ENCODE data around the gene AKR1E2. TPM values are rescaled to one million over a fixed set of nuclear protein-coding genes. Genes with fewer than 3 reads are reported as not detected.
A peak's percentile ranks its signal among the peaks of the same experiment; 100 is the strongest.

Gene AKR1E2
- 1 to 10 TPM; 1.0 to 2.9 (median 2.4) TPM for polyA plus RNA-seq

DNA sequence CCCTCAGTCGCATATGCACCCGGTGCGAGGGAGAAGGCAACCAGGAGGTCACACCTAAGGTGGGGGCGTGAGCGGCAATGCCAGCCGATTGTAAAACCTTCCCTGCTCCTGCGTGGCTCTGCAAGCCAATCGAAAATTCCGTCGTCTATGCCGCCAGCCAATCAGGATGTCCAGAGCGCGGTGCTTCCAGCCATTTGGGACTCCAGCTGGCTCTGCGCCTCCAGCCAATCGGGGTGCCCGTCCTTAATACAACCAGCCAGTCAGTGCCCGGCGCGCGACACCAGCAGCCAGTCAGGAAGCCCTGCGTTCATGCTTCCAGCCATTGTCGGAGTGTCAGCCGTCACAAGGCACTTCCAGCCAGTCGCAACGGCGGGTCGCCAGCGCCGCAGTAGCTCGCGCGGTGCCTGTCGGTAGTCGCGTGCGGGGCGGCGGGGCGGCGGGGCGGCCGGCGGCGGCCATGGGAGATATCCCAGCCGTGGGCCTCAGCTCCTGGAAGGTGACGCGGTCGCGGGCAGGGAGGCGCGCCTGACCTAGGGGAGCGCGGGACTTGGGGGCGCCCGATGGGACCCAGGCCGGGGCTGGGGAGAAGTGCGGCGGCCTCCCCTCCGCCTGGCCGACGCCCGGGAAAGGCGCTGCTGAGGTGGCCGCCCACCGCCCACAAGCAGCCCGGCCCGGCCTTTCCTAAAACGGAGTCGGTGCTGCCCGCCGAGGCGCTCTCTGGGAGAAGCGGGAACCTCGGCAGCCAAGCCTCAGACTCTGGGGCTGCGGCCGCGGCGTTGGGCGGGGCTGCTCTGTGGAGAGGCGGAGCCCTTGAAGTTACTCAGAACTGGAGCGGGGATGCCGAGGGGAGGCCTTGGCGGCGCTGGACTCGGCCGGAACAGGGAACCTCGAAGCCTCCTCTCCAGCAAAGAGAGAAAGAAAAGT, at the start of gene AKR1E2:
AKR1E2 (plus strand) TSS at position 340 of the 924 bp plus-strand sequence; CDS start at position 458, 118 bp downstream.
- H3K27ac ChIP-seq (ENCODE audit: low read depth, low read length), result peak within 1 kb of the TSS; percentile 28
- 9 to 13% (median 9%) methylated on average over 84 to 87 of the region's 87 CpGs for WGBS, 3 donors

DNA sequence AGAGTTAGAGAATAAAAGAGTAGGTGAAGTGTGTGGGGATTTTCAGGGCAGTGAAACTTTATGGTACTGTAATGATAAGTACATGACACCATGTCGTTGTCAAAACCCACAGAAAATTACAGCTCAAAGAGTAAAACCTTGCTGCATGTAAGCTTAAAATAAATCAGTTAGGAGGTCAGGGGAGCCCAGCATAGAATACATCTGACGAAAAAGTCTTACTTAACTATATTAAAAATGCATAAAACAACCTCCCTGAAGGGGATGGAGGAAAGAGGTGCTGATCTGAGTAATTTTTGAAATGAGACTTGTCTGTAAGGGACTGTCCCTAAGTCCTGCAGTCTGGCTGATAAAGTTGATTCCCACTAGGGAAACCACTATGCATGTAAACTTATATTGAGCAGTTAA, 49.8 kb upstream of the AKR1E2 start:
- WGBS, 3 donors, result 87 to 94% (median 90%) methylated on average over 2 of the region's 2 CpGs
- H3K27ac ChIP-seq (ENCODE audit: low read depth, low read length), result no peak overlapping the region

DNA sequence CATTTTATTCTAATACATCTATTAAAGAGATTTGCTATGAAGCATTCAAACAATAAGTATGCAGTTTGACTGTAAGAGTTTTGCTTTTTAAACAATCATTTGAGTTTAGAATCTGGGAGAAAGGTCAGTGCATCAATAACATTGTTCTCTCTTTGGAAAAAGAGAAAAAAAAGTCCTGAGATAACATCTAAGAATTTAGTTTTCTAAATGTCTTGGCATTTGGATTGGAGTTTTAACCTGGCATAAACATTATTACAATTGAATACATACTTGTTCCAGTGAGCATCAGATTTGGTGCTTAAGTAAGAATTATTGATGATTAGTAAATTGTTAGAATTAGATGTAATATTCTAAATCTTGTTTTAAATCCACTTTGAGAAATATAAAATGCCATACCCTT, 47.2 kb upstream of the AKR1E2 start:
- H3K27ac ChIP-seq (ENCODE audit: low read depth, low read length), result no peak overlapping the region

DNA sequence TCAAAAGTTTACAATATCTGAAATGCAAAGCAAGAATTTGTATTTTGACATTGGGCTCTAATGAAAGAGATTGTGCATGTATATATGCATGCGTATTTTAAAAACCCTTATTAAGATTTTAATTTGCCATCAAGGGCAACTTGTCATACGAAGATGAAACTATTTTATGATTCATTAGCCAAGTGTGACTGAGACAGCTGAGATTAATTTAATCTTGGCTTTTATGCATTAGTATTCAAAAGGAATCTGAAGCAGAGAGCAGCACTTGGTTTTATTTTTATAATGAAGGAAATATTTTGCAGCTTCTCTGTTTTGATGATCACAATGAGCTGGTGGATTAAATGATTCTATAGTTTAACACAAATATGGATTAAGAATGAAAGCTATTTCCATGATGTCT, 45.9 kb upstream of the AKR1E2 start:
- 74 to 88% (median 79%) methylated on average over 2 of the region's 2 CpGs for WGBS, 3 donors
- H3K27ac ChIP-seq (ENCODE audit: low read depth, low read length), result no peak overlapping the region

DNA sequence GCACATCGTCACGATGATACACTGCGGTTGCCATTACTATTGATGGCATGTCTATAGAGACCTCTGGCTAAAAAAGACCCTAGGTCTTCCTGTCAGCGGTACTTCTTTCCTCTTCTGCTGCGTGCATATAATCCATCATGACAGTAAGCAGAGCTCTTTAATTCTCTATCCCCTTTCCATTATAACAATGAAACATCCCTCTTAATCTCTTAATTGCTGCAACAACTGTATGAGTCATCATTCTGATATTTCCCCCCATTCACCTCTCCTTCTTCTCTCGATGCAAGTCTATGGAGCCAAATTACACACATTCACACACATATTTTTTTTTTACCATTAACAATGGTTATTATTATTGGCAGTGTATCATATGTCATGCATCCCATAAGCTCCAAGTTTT, 45.2 kb upstream of the AKR1E2 start:
- 67 to 81% (median 70%) methylated on average over 6 of the region's 6 CpGs for WGBS, 3 donors
- no peak overlapping the region for H3K27ac ChIP-seq (ENCODE audit: low read depth, low read length)

DNA sequence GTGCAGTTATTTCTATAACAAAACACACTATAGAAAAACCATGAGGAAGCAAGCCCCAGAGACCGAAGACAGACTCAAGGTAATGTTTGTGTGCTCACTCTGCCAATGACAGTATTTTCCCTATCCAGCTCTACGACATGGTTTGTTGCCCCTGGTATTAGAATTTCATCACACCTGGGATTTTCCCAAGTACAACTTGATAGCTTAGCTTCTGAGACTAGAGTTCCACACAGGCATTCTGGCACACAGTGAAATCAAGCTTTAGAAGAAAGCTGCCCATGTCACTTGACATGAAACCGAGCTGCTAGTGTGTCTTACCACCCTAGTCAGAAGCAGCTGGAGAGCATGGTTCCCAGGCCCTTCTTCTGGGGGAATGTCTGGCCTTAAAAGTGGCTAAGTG, 44.1 kb upstream of the AKR1E2 start:
- no peak overlapping the region for H3K27ac ChIP-seq (ENCODE audit: low read depth, low read length)
- WGBS, 3 donors, result 27 to 91% (median 77%) methylated on average over 3 of the region's 3 CpGs

DNA sequence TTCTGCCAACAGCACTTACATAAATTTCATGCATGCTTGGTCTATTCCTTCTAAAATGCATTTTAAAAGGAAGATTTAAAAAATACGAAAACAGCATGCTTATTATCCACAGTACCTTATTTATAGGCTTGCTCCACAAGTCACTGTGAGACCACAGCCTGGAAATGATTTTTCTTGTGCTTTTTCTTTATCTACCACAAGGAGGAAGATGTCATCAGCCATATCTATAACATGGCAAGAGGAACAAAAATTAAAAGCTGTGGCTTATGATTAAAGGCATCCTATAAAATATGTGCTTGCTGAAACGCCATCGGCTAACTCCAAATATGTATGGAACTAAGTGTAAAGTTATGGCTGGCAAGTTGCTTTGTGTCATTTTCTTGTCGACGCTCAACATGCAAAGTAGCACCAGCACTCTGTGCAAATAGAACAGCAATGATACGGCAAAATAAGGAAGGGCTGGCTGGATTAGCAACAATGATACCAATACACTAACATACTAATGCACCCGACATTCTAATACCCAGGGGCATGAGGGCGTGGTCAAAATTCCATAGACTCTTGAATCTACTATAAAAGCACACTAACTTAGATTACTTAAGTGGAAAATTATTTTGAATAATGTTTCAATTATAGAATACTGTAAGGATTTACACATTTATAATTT, 41.2 kb upstream of the AKR1E2 start:
- no peak overlapping the region for H3K27ac ChIP-seq (ENCODE audit: low read depth, low read length)
- 60 to 76% (median 68%) methylated on average over 8 of the region's 8 CpGs for WGBS, 3 donors

DNA sequence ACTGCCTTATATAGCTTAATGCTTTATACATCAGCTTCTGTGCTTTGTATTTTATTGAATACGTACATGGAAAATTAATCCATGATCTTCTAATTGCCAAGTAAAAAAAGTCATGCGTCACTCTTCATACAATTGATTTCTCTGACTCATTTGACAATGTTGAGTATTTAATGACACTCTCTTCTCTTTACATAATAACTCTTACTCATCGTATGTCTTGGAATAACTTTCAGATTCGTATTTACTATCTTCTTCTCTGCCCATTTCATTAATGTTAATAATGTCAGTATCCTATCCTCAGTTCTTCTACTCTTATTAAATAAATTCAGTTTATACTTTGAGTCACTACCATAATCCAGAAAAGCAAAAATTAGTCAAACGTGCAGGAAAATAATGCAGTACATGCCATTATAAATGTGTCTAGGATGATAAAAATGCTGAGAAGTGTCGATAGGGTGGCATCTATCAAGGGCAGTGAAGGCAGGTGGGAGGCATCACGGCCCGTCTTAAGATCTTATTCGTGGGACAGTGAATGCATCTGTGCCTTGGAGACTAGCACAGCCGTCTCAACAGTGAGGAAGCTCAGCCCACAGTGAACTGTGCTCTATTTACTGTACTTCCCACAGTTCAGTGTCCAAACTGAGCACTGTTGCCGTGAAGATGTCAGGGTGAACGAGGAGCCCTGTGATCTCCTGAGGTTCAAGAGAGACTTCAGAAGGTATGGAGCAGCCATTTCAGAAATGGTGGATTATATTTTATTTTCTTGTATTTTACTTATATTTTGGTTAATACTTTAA, 39.8 kb upstream of the AKR1E2 start:
- H3K27ac ChIP-seq (ENCODE audit: low read depth, low read length), result no peak overlapping the region
- 69 to 83% (median 70%) methylated on average over 12 of the region's 12 CpGs for WGBS, 3 donors

DNA sequence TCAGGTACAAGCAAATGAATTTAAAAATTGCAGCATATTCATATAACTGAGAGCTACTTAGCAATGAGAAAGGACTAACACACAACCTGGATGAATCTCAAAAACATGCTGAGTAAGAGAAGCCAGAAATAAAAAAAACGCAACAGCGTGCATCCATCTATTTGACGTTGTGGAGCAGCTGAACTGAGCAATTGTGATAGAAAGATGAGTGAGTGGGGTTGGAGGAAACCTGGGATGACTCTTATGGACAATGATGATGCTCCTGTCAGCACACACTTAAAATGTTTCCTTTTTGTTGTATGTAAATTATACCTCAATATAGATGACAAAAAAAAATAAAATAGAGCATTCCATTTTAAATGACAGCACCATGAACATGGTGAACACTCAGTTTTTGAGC, 36.0 kb upstream of the AKR1E2 start:
- no peak overlapping the region for H3K27ac ChIP-seq (ENCODE audit: low read depth, low read length)
- 81 to 90% (median 88%) methylated on average over 3 of the region's 3 CpGs for WGBS, 3 donors

DNA sequence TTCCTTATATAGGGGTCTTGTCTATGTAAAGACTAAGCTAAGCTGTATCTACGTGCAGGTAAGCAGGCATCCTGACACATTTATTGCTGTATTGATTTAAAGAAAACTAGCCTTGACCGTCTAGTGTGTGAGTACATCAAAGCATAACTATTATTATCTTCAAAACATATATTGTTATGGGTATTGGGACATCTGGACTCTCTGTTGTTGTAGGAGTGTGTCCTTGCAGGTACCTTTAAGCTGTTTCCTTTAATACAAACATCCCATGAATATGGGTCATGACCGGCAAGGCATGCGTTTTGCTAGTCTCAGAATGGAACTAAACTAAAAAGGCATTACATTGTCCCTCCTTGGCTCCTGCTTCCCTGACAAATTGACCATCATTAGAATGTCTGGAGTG, 35.1 kb upstream of the AKR1E2 start:
- H3K27ac ChIP-seq (ENCODE audit: low read depth, low read length), result no peak overlapping the region
- 56 to 86% (median 77%) methylated on average over 4 of the region's 4 CpGs for WGBS, 3 donors

DNA sequence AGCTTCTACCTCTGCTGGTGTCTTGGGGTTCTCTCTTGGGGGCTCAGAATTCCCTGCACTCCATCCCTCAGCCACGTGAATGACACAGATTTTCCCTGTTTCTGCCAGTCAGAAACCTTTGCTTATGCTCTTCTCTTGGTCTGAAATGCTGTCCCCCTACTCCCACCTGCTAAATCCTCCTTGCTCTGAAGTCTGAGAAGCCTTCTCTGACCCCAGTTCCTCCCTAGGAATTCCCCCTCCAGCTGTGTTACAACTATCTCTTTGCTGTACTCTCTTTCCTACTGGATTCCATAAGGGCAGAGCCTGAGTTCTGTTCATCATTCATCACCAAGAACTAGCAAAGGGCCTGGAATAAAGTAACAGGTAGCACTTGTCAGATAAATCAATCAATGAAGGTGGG, 33.6 kb upstream of the AKR1E2 start:
- no peak overlapping the region for H3K27ac ChIP-seq (ENCODE audit: low read depth, low read length)
- 54 to 67% (median 67%) methylated on average over 1 of the region's 1 CpG for WGBS, 3 donors

DNA sequence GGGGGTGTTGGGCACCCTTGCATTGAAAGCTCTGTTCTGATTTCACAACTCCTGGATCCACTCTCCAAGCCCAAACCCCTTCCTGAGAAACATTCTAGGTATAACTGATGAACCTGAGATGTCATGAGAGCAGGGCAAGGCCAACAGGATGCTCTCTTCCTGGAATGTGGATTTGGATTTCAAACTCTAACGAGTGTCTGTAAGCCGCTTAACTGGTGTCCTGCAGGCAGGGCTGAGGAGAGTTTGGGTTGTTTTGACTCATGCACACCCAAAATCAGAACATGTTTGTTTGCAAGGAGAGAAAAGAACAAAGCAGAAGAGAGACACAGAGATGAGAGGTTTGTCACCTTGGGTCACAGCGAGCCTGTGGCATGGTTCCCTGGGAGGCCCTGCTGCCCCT, 24.6 kb upstream of the AKR1E2 start:
- no peak overlapping the region for H3K27ac ChIP-seq (ENCODE audit: low read depth, low read length)
- 84 to 90% (median 86%) methylated on average over 3 of the region's 3 CpGs for WGBS, 3 donors

DNA sequence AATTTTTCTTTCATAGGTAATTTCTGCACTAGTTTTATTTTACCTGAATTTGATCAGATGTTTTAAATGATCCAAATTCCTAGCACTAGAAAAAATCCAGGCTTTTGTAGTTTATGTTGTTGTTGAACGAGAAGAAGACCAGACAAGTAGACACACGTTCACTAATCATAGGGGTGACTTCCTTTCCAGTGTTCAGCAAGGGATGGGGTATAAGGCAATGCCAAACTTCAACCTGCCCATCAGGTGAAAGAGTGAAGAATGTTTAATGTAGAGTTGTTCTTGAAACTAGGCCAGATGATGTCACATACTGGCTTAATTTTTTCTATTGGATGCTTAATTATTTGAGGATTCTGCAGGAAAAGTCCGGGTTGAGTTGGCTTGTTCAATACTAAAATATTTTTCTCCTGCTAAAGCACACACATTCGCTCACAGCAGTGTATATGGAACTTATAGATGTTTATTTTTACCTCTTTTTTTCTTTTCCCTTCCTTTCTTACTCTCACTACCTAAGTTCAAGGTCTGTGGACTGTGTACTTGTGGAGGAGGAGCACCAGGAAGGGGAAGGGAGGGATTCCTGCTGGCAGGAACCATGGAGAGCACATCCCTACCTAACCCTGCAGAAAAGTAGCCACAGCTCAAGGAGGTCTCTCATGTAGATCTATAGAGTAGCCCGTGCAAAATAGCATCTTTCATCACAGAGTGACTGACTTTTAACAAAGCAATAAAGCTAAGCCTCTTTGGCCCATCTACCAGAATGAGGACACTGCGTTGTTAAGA, 23.1 kb upstream of the AKR1E2 start:
- WGBS, 3 donors, result 76 to 89% (median 85%) methylated on average over 6 of the region's 6 CpGs
- H3K27ac ChIP-seq (ENCODE audit: low read depth, low read length), result no peak overlapping the region

DNA sequence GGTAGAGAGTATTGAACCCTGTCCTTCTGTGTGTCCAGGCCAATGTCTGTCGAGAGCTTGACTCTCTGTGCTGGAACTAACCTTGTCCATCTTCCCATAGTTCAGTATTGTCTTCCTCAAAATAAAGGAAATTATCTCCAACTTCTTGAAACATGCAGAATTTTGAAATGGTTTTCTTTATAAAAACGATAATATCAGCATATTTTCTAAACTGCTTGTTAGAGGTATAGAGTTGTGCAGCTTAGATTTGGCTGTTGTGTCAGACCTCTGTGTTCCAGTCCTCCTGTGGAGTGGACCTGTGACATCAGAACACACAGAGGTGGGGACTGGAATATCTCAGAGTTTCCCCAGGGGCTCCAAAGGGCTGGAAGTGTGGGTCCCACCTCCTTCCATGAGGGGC, 22.2 kb upstream of the AKR1E2 start:
- no peak overlapping the region for H3K27ac ChIP-seq (ENCODE audit: low read depth, low read length)
- 68 to 87% (median 81%) methylated on average over 2 of the region's 2 CpGs for WGBS, 3 donors

DNA sequence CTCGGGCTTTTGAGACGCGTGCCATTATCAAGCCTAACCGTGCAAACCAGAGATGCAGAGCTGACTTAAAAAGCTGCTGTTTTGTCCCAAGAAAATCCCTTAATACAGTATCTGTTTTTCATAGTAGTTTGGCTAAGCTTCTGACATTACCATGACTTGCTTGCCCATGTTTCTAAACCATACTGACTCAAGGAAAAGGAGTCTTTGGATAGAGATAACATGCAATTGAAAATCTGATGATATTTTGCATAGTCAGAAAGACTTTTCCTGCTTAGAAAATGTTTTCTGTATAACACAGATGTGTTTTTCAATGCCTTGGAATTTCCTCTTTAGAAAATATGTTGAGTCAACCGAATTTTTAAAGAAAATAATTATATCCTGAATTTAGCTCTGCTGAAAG, 21.5 kb upstream of the AKR1E2 start:
- whole genome bisulfite sequencing, 3 donors, result 77 to 82% (median 79%) methylated on average over 5 of the region's 5 CpGs
- H3K27ac ChIP-seq (ENCODE audit: low read depth, low read length), result no peak overlapping the region

DNA sequence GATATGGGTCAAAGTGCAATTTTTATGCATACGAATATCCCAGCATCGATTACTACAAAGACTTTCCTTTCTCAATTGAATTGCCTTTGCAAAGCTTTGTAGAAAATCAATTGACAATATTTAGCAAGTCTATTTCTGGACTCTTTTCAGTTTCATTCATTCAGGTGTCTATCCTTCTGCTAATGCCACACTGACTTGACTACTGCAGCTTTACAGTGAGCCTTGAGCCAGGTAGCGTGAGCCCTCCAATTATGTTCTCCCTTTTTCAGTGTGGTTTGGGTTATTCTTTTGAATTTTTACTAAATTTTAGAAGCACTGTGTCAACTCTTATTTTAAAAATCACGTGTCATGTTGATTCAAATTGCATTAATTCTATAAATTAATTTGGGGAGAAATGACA, 19.5 kb upstream of the AKR1E2 start:
- WGBS, 3 donors, result 91 to 94% (median 94%) methylated on average over 4 of the region's 4 CpGs
- H3K27ac ChIP-seq (ENCODE audit: low read depth, low read length), result no peak overlapping the region

DNA sequence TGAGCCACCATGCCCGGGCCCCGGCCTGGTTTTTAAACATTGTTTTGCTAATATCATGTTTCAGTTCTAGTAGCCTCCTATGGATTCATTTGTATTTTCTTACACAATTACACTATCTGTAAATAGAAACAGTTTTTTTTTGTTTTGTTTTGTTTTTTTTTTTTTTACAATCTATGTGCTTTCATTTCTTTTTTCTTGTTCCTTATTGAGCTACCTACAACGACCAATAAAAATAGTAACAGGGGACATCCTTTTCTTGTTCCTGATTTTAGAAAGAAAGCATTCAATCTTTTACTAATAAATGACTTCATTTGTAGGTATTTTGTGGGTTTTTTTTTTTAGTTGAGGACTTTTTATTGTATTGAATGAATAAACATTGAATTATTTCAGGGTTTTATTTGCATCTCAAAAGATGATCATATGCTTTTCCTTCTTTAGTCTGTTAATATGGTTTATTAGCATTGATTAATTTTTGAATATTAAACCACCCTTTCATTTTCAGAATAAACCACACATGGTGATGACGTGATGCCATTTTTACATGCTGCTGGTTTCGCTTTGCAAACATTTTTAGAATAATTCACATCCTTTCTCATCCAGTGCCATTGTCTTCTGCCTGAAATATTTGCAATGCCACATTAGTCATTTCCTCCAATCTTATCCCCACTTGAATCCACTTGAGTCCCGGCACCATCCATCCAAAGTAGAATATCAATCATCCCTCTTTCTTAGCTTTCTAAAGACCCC, 18.1 kb upstream of the AKR1E2 start:
- no peak overlapping the region for H3K27ac ChIP-seq (ENCODE audit: low read depth, low read length)
- 54 to 74% (median 68%) methylated on average over 6 of the region's 6 CpGs for WGBS, 3 donors

DNA sequence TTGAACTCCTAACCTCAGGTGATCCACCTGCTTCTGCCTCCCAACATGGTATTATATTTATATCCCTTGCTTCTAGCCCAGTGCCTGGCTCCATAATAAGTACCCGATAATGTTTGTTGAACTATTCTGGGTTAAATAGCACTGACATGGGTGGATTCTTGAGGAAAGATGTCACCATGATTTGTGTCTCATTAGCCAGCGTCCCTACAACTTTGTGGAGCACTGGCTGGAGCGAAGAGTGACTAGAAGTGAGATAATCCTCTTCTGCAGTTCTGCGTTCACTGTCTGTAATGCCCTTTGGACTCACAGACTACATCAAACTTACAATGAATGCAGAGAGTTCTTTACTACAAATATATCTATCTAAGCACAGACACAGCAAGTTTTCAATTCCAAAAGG, 16.9 kb upstream of the AKR1E2 start:
- WGBS, 3 donors, result 89 to 92% (median 92%) methylated on average over 4 of the region's 4 CpGs
- no peak overlapping the region for H3K27ac ChIP-seq (ENCODE audit: low read depth, low read length)

Data from adipose tissue (tissue), 3 donors.